Lower leg skin (tissue), 4 donors: ENCODE measurements around the gene KRTAP10-3. TPM values are rescaled to one million over a fixed set of nuclear protein-coding genes. Genes with fewer than 3 reads are reported as not detected.

Experiments used
- DNase-seq, 2 donors: peaks; one replicate each; pipeline ENCODE4 v3.0.0-alpha.2; 2019; ENCODE audit warnings: low spot score in 2 of 2
- H3K4me3 ChIP-seq: fragments of 200-600 bp; sonication (generic); 2 replicates; pipeline ENCODE4 v1.5.1; 2017; ENCODE audit warnings: mild to moderate bottlenecking, low read depth; ENCODE audit not compliant: poor library complexity, severe bottlenecking
- POLR2A ChIP-seq, 2 donors: fragments of 450-650 bp; IDR thresholded peaks; one replicate each; pipeline ENCODE4 v1.6.1; 2016 to 2017; ENCODE audit warnings: antibody characterized with exemption in 2 of 2, mild to moderate bottlenecking in 1 of 2, moderate library complexity in 1 of 2
- WGBS, 2 donors: methylation state at CpG; one replicate each; pipeline ENCODE4 v1.1.5; 2018; 5-methylcytosine and 5-hydroxymethylcytosine counted together
- intact Hi-C: fragments of 100-400 bp; cut with DNase I; formaldehyde crosslinking; loops from one replicate; pipeline ENCODE4 v1.15.0; 2023; ENCODE audit warnings: low total_unique reads
- total RNA-seq, 4 donors: library from RNA; depleted of rRNA; stranded (reverse); fragments of >200 nt; gene quantifications; one replicate each; pipeline ENCODE4 v1.1.0, GENCODE V29; 2016
- TF ChIP-seq, protein P1 (sequence below), 3 donors: fragments of 450-650 bp; IDR thresholded peaks; one replicate each; pipeline ENCODE4 v1.5.1; 2016; ENCODE audit warnings: antibody characterized with exemption in 3 of 3, mild to moderate bottlenecking in 3 of 3, moderate library complexity in 2 of 3

Gene KRTAP10-3
- total RNA-seq, 4 donors from 2014 or later, result 4.8 TPM; not detected in 3

DNA sequence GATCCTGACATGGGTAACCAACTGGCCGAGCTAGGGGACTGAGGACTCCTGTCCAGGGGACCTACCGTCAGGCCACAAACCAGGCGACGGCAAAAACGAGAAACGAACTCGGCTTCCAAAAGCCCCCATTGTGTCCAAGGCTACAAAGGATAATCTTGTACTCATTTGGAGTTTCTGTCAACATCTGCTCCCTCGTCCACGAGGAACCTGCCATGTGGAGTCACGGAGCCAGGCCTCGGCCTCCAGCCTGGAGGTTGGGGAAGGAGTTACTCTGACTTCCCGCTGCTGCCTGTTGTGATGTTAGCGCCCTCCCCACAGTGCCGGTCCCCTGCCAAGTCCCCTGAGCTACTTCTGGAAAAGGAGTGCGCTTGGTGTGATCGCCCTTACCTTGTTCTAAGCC is 25.9 kb downstream of the KRTAP10-3 start:
- 88 to 91% methylated on average over 16 of the region's 16 CpGs for WGBS, 2 donors
- intact Hi-C loops, result no loop called here
- peak in 1 of 2 donors; percentile 67 for DNase-seq
- H3K4me3 ChIP-seq, result no peak overlapping the region
- TF ChIP-seq, protein P1, sequence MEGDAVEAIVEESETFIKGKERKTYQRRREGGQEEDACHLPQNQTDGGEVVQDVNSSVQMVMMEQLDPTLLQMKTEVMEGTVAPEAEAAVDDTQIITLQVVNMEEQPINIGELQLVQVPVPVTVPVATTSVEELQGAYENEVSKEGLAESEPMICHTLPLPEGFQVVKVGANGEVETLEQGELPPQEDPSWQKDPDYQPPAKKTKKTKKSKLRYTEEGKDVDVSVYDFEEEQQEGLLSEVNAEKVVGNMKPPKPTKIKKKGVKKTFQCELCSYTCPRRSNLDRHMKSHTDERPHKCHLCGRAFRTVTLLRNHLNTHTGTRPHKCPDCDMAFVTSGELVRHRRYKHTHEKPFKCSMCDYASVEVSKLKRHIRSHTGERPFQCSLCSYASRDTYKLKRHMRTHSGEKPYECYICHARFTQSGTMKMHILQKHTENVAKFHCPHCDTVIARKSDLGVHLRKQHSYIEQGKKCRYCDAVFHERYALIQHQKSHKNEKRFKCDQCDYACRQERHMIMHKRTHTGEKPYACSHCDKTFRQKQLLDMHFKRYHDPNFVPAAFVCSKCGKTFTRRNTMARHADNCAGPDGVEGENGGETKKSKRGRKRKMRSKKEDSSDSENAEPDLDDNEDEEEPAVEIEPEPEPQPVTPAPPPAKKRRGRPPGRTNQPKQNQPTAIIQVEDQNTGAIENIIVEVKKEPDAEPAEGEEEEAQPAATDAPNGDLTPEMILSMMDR (IDR thresholded peaks at IDR 0.05), result no peak
- TF ChIP-seq POLR2A (IDR thresholded peaks at IDR 0.05), result no peak

GRCh38 chr21:44531606-44532564 is 26.7 kb downstream of the KRTAP10-3 start:
- 76 to 77% methylated on average over 26 to 30 of the region's 30 CpGs for WGBS, 2 donors
- DNase-seq, result peak in 1 of 2 donors; percentile 70
- TF ChIP-seq, protein P1 (IDR thresholded peaks at IDR 0.05), result no peak
- no peak for TF ChIP-seq POLR2A (IDR thresholded peaks at IDR 0.05)
- intact Hi-C loops, result no loop called here
- no peak overlapping the region for H3K4me3 ChIP-seq

DNA sequence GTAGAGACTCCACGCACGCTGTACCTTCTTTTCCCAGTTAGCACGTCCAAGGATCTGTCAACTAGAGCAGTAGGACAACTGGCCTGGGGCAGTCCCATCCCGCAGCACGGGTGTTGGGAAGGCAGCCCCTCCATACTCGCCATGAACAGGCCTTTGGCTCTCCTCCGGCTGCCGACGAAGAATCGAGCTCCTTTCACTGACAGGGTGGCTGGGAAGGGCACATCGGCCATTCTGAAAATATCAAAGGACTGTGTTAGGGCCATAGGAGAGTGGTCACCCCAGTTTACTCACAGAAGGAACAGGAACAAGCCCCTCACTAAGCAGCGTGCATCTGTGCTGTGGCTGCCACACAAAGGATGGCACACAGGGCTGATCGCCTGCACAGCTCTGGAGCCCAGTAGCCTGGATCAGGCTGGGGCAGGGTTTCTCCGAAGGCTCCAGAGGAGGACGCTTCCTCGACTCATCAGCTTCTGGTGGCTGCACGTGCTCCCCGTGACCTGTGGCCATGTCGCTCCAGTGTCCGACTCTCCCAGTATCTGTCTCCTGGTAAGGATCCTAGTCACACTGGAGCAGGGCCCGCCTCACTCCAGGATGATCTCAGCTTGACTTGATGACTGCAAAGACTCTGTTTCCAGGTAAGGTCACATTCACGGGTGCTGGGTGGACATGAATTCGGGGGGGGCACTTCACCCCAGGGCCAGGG is 27.5 kb downstream of the KRTAP10-3 start:
- intact Hi-C loops, result no loop called here
- no peak overlapping the region for H3K4me3 ChIP-seq
- TF ChIP-seq, protein P1 (IDR thresholded peaks at IDR 0.05), result no peak
- TF ChIP-seq POLR2A (IDR thresholded peaks at IDR 0.05), result no peak
- 86% methylated on average over 23 of the region's 23 CpGs for WGBS, 2 donors
- DNase-seq, result peak in 1 of 2 donors; percentile 74

- 82 to 87% methylated on average over 6 to 7 of the region's 7 CpGs for WGBS, 2 donors
- peak in 1 of 2 donors; percentile 74 for DNase-seq
- TF ChIP-seq, protein P1 (IDR thresholded peaks at IDR 0.05), result no peak
- no peak for TF ChIP-seq POLR2A (IDR thresholded peaks at IDR 0.05)
- intact Hi-C loops, result no loop called here
- H3K4me3 ChIP-seq, result no peak overlapping the region
These were observed 28.2 kb downstream of the KRTAP10-3 start for GRCh38 chr21:44530221-44530902.

GRCh38 chr21:44529503-44530125 is 29.0 kb downstream of the KRTAP10-3 start:
- H3K4me3 ChIP-seq, result no peak overlapping the region
- TF ChIP-seq POLR2A (IDR thresholded peaks at IDR 0.05), result no peak
- TF ChIP-seq, protein P1 (IDR thresholded peaks at IDR 0.05), result no peak
- peak in 1 of 2 donors; percentile 58 for DNase-seq
- intact Hi-C loops, result no loop called here
- 80 to 84% methylated on average over 14 to 22 of the region's 23 CpGs for WGBS, 2 donors
